ENCODE data around the gene VANGL1.
A peak's percentile ranks its signal among the peaks of the same experiment; 100 is the strongest.

The VANGL1 gene

DNA sequence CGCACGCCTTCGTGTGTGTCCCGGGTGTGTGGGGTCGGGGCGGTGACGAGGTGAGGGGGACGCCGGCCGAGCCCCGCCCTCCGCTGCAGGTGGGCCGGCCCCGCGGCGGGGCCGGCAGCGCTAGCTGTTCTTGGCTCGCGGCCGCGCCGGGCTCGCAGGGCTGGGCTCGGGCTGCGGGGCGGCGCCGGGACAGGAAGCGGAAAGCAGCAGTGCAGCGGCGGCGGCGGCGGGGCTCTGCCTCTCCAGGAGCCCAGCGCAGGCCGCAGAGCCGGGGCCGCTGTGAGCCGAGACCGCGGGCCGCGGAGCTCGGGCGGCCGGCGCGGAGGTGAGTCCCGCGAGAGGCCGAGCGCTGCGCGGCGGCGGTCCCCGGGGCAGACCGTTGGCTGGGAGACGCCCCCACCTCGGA is at the start of gene VANGL1:
VANGL1 (plus strand) TSS at position 209 of the 406 bp plus-strand sequence. CDS start 9,444 bp downstream, outside the sequence.
- Histone ChIP-seq H3K9ac (ENCODE audit: low read depth, low read length) (peak within 1 kb of the TSS; percentile 33; the same call in 1 of the 2 replicates), H3K27ac (ENCODE audit: low read length) (no peak within 1 kb of the TSS), H3K27me3 (ENCODE audit: insufficient read depth, low read length) (peaks cover 17% of the 10 kb centered on the region; the same call in 1 of the 2 replicates)

DNA sequence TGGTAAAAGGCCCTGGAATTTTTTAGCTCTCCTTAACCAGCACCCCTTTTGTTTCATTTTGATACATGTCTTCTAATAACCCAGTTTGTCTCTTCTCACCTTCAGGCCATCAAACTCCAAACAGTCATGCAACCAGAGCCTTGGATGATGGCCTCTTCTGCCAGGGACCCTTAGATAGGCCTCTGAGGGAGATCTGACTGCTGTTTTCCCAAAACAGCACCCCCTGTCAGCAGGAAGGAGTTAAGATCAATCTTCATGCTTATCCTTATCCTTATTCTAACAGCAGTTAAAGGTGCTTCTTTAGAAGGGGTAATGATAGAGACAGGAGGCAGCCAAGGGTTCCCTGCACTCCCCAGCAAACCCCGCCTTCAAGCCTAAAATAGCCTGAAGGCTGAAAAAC is 49.5 kb upstream of the VANGL1 start:
- Histone ChIP-seq H3K4me3 (ENCODE audit: low read length) (no peak overlapping the region), H3K9me3 (ENCODE audit: insufficient read depth, low read depth, low read length) (peaks cover 8% of the 10 kb centered on the region; the same call in 1 of the 2 replicates), H3K27ac (ENCODE audit: low read length) (no peak overlapping the region), H3K4me1 (ENCODE audit: insufficient read depth, low read length) (no peaks in the 10 kb centered on the region), H3K36me3 (ENCODE audit: insufficient read depth, low read depth, low read length) (no peaks in the 10 kb centered on the region), H3K9ac (ENCODE audit: low read depth, low read length) (no peak overlapping the region), H3K27me3 (ENCODE audit: insufficient read depth, low read length) (no peaks in the 10 kb centered on the region)

More for the DNA sequence above, at the start of gene VANGL1:
- H3K4me3 ChIP-seq (ENCODE audit: low read length) = peak within 1 kb of the TSS; percentile 71
- no peaks in the 10 kb centered on the region; the same call in 1 of the 2 replicates for H3K9me3 ChIP-seq (ENCODE audit: insufficient read depth, low read depth, low read length)
- no peaks in the 10 kb centered on the region for H3K36me3 ChIP-seq (ENCODE audit: insufficient read depth, low read depth, low read length)
- H3K4me1 ChIP-seq (ENCODE audit: insufficient read depth, low read length) = peaks cover 10% of the 10 kb centered on the region

DNA sequence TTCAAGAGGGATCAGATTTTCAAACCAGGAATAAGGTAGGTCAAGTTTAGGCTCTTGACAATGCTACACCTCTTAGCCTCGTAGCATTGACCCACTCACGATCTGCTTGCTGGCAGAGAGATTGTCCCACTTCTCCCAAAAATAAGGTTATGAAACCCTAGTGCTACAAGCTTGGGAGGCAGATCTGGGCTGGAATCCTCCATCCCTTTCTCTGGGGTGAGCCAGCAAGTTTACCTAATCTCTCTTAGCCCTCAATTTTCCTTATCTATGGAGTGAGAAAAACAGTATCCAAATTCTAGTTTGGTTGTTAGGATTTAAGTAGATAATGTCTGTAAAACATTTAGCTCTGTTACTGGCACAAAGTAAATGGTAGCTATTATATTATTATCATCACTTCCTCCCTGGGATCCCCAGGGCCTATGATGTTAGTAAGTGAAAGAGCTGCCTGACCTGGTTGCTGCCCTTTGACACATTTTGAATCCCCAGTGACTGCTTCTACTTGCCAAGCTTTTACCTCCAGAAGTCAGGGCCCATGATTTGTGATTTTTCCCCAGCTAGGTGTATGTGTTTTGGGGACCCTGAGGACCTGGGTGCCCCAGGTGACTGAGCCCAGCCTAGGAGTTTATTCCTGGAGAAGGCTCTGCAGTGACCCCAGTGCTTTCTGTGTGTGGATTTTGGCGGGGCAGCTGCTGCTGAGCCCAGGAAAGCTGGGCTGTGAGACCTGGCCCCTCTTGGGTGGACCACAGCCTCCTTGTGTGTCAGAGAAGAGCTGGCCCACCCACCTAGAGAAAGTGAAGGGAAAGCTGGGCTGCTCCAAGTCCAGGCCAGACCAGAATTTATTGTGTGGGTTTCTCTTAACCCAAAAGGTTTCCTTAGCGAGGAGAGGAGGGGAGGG is 48.2 kb upstream of the VANGL1 start:
- Histone ChIP-seq H3K4me3 (ENCODE audit: low read length) (no peak overlapping the region), H3K9me3 (ENCODE audit: insufficient read depth, low read depth, low read length) (peaks cover 4% of the 10 kb centered on the region; the same call in 1 of the 2 replicates), H3K27me3 (ENCODE audit: insufficient read depth, low read length) (no peaks in the 10 kb centered on the region), H3K9ac (ENCODE audit: low read depth, low read length) (no peak overlapping the region), H3K27ac (ENCODE audit: low read length) (no peak overlapping the region), H3K36me3 (ENCODE audit: insufficient read depth, low read depth, low read length) (no peaks in the 10 kb centered on the region), H3K4me1 (ENCODE audit: insufficient read depth, low read length) (no peaks in the 10 kb centered on the region)

DNA sequence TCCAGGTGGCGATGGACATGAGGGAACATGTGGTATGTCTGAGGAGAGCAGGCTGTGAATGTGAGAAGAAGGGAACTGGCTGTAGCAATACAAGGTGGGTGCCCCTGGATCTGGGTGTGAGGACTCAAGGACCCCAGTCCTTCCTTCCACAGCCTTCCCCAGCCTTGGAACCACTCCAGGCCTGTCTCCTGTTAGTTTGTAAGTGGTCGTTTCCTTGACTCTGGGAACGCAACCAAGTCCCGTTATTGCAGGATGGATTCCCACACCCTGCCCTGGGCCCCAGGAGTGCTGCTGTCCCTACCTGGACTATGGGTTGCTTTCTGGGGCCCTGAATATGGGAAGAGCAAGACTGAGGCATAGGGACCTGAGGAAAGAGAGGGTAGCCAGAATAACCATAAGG is 47.2 kb upstream of the VANGL1 start:
- Histone ChIP-seq H3K4me3 (ENCODE audit: low read length) (no peak overlapping the region), H3K4me1 (ENCODE audit: insufficient read depth, low read length) (no peaks in the 10 kb centered on the region), H3K9me3 (ENCODE audit: insufficient read depth, low read depth, low read length) (peaks cover 4% of the 10 kb centered on the region; the same call in 1 of the 2 replicates), H3K9ac (ENCODE audit: low read depth, low read length) (no peak overlapping the region), H3K27ac (ENCODE audit: low read length) (no peak overlapping the region), H3K36me3 (ENCODE audit: insufficient read depth, low read depth, low read length) (no peaks in the 10 kb centered on the region), H3K27me3 (ENCODE audit: insufficient read depth, low read length) (no peaks in the 10 kb centered on the region)

DNA sequence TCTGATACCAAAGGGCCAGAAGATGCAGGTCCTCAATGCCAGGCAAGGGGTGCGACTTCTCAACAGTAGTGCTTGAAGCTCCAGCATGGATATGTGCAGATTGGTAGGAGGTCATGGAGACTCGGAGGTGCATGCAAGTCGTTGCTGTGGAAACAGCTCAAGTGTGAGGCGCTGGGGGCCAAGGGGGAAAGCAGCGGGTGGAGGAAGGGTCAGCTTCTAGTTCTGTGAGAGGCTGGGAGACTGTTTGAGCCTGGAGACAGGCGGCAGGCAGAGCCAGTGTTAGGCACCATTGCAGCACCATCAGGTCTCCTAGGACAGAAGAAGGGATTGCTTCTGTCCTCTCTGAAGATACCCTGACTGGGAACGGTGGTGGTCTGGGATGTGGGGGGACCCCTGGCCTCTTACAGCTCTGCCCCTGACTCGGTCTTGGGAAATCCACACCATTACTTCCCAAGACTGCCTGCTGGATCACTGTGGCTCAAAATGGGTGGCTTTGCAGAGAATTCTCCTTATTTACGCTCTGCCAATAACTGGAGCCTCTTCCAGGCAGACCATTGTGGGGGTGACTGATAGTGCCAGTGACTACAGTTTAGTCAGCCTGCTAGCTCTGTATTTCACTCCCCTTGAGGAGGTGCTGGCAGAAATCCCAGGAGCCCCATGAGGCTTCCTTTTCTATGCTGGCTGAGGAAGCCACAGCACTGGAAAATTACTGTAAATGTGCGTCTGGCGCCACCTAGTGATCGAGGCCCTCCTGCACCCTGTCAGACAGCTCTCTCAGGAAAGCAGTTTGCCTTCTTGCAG is 46.3 kb upstream of the VANGL1 start:
- Histone ChIP-seq H3K27ac (ENCODE audit: low read length) (no peak overlapping the region), H3K9ac (ENCODE audit: low read depth, low read length) (no peak overlapping the region), H3K4me3 (ENCODE audit: low read length) (no peak overlapping the region), H3K4me1 (ENCODE audit: insufficient read depth, low read length) (no peaks in the 10 kb centered on the region), H3K9me3 (ENCODE audit: insufficient read depth, low read depth, low read length) (peaks cover 4% of the 10 kb centered on the region; the same call in 1 of the 2 replicates), H3K27me3 (ENCODE audit: insufficient read depth, low read length) (no peaks in the 10 kb centered on the region), H3K36me3 (ENCODE audit: insufficient read depth, low read depth, low read length) (no peaks in the 10 kb centered on the region)

DNA sequence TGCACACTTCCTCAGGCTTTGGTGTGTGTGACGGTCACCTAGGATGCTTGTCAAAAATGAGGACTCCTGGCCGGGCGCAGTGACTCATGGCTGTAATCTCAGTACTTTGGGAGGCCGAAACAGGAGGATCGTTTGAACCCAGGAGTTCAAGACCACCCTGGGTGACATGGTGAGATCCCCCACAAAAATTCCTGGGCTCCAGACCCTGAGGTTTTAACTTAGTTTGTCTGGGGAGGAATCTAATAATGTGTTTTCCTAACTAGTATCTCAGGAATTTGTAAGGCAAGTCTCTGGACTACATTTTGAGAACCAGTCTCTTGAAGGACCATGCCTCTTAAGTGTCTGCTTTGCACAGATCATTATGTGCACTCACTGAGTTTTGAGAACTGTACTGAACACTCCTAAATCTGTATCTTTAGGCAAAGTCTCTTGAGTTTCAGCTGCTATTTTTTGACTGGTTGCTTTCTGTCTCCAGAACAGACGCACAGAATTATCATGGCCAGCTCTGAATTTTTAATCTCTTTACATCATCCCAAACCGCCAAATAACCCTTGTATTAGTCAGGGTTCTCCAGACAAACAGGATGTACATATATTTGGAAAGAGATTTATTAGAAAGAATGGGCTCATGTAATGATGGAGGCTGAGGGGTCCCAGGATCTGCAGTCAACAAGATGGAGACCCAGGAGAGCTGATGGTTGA is 45.5 kb upstream of the VANGL1 start:
- Histone ChIP-seq H3K9ac (ENCODE audit: low read depth, low read length) (no peak overlapping the region), H3K36me3 (ENCODE audit: insufficient read depth, low read depth, low read length) (no peaks in the 10 kb centered on the region), H3K4me1 (ENCODE audit: insufficient read depth, low read length) (no peaks in the 10 kb centered on the region), H3K4me3 (ENCODE audit: low read length) (no peak overlapping the region), H3K27me3 (ENCODE audit: insufficient read depth, low read length) (no peaks in the 10 kb centered on the region), H3K9me3 (ENCODE audit: insufficient read depth, low read depth, low read length) (peaks cover 4% of the 10 kb centered on the region; the same call in 1 of the 2 replicates), H3K27ac (ENCODE audit: low read length) (no peak overlapping the region)

DNA sequence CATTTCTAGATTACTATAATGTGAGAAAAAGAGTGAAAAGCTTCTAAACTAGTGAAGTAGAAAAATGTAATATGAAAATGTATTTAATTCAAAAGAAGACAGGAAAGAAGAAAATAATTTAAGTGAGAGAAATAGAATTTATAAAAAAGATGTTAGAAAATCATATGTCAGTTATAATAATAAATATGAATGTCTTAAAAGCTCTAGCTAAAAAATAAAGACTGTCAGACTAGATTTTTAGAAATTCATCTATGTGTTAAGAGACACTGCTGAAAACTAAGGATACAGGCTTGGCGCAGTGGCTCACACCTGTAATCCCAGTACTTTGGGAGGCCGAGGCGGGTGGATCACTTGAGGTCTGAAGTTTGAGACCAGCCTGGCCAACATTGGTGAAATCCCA is 37.3 kb upstream of the VANGL1 start:
- no peak overlapping the region for H3K4me3 ChIP-seq (ENCODE audit: low read length)
- no peak overlapping the region for H3K27ac ChIP-seq (ENCODE audit: low read length)
- no peaks in the 10 kb centered on the region for H3K4me1 ChIP-seq (ENCODE audit: insufficient read depth, low read length)
- H3K9me3 ChIP-seq (ENCODE audit: insufficient read depth, low read depth, low read length) = no peaks in the 10 kb centered on the region
- H3K9ac ChIP-seq (ENCODE audit: low read depth, low read length) = no peak overlapping the region
- no peaks in the 10 kb centered on the region for H3K27me3 ChIP-seq (ENCODE audit: insufficient read depth, low read length)
- no peaks in the 10 kb centered on the region for H3K36me3 ChIP-seq (ENCODE audit: insufficient read depth, low read depth, low read length)

DNA sequence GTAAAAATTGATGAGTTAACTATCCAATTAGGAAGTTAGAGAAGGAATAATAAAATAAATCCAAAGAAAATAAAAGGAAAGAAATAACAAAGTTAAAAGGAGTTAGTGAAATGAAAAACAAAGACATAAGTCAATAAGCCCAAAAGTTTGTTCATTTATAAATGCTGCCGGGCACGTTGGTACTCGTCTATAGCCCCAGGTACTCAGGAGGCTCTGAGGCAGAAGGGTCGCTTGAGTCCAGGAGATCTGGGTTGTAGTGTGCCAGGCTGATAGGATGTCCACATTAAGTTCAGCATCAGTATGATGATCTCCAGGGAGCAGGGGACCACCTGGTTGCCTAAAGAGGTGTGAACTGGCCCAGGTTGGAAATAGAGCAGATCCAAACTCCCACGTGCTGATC is 35.5 kb upstream of the VANGL1 start:
- Histone ChIP-seq H3K9ac (ENCODE audit: low read depth, low read length) (no peak overlapping the region), H3K27me3 (ENCODE audit: insufficient read depth, low read length) (no peaks in the 10 kb centered on the region), H3K27ac (ENCODE audit: low read length) (no peak overlapping the region), H3K4me1 (ENCODE audit: insufficient read depth, low read length) (no peaks in the 10 kb centered on the region), H3K36me3 (ENCODE audit: insufficient read depth, low read depth, low read length) (no peaks in the 10 kb centered on the region), H3K4me3 (ENCODE audit: low read length) (no peak overlapping the region), H3K9me3 (ENCODE audit: insufficient read depth, low read depth, low read length) (no peaks in the 10 kb centered on the region)

DNA sequence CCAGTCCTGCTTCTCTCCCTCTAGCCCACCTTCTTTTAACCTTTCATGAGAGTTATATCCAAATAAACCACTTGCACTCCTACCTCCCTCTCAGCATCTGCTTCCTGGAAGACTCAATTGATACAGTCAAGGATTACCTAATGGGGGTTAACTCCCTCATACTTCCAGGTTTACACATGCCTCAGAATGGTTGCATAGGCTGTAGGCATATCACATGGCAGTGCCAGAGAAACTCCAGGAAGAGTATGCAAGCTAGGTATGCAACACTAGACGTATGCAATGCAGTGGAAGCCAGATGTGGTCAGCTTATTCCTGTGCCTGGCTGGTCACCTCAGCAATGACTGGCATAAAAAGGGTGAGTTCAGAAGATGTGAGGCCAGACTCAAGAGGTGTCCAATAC is 32.7 kb upstream of the VANGL1 start:
- no peaks in the 10 kb centered on the region for H3K27me3 ChIP-seq (ENCODE audit: insufficient read depth, low read length)
- H3K36me3 ChIP-seq (ENCODE audit: insufficient read depth, low read depth, low read length) = no peaks in the 10 kb centered on the region
- no peaks in the 10 kb centered on the region for H3K4me1 ChIP-seq (ENCODE audit: insufficient read depth, low read length)
- H3K9ac ChIP-seq (ENCODE audit: low read depth, low read length) = no peak overlapping the region
- no peak overlapping the region for H3K27ac ChIP-seq (ENCODE audit: low read length)
- no peaks in the 10 kb centered on the region for H3K9me3 ChIP-seq (ENCODE audit: insufficient read depth, low read depth, low read length)
- H3K4me3 ChIP-seq (ENCODE audit: low read length) = no peak overlapping the region

DNA sequence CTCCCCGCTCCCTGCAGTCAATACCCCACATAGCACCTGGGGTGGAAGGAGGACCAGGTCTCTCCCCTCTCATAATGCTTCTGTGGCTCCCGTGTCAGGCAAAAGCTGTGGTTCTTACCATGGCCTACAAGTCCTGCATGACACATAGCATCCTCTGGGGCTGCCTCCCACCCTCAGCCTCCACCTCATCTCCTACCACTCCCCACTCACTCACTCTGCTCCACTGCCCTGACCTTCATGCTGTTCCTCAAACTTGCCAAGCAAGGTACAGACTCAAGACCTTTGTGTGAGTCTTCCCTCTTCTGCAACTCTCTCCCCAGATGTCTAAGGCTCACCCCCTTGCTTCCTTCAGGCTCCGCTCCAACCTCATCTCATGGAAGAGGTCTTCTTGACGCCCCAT is 28.0 kb upstream of the VANGL1 start:
- no peaks in the 10 kb centered on the region for H3K4me1 ChIP-seq (ENCODE audit: insufficient read depth, low read length)
- no peaks in the 10 kb centered on the region; the same call in 1 of the 2 replicates for H3K9me3 ChIP-seq (ENCODE audit: insufficient read depth, low read depth, low read length)
- no peaks in the 10 kb centered on the region for H3K36me3 ChIP-seq (ENCODE audit: insufficient read depth, low read depth, low read length)
- H3K4me3 ChIP-seq (ENCODE audit: low read length) = no peak overlapping the region
- H3K27ac ChIP-seq (ENCODE audit: low read length) = no peak overlapping the region
- H3K27me3 ChIP-seq (ENCODE audit: insufficient read depth, low read length) = no peaks in the 10 kb centered on the region
- no peak overlapping the region for H3K9ac ChIP-seq (ENCODE audit: low read depth, low read length)

DNA sequence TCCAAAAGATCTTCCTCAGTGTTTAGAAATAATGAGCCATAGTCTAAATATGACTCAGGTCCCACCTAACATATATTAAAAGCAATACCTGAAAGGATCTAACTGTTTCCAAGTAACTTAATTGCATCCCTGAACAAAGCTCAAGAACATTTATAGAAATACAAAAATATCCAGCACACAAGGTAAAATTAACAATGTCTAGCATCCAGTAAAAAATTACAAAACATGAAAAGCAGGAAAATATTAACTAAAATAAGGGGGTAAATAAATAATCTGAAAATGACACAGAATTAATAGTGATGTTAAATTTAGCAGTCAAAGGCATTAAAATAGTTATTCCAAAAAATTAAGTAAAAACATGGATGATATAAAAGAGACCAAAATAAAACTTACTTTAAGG is 21.3 kb upstream of the VANGL1 start:
- peaks cover 9% of the 10 kb centered on the region for H3K9me3 ChIP-seq (ENCODE audit: insufficient read depth, low read depth, low read length)
- no peaks in the 10 kb centered on the region for H3K27me3 ChIP-seq (ENCODE audit: insufficient read depth, low read length)
- H3K4me3 ChIP-seq (ENCODE audit: low read length) = no peak overlapping the region
- H3K27ac ChIP-seq (ENCODE audit: low read length) = no peak overlapping the region
- no peak overlapping the region for H3K9ac ChIP-seq (ENCODE audit: low read depth, low read length)
- H3K36me3 ChIP-seq (ENCODE audit: insufficient read depth, low read depth, low read length) = no peaks in the 10 kb centered on the region
- H3K4me1 ChIP-seq (ENCODE audit: insufficient read depth, low read length) = no peaks in the 10 kb centered on the region; the same call in 1 of the 2 replicates

All from iPS-20b (cell line).